OCI-LY3 (cell line): Measurements from ENCODE around the gene DYNC1I1.

Experiments
- H2AFZ ChIP-seq: fragments of 200-600, 300-600 bp; shearing (Covaris generic); 2 replicates; pipeline ENCODE4 v1.6.0; 2014; ENCODE audit warnings: antibody characterized with exemption, low read depth, low read length
- H3K27ac ChIP-seq: fragments of 200-600, 300-600 bp; sonication (generic); 2 replicates; pipeline ENCODE4 v1.5.1; 2014; ENCODE audit warnings: mild to moderate bottlenecking, low read length, moderate library complexity, mixed read lengths
- H3K27me3 ChIP-seq: fragments of 200-600, 300-600 bp; sonication (generic); 2 replicates; pipeline ENCODE4 v1.6.1; 2014; ENCODE audit warnings: low read depth, low read length, mixed read lengths
- H3K36me3 ChIP-seq: fragments of 200-600, 300-600 bp; sonication (generic); replicated peaks from 2 replicates; pipeline ENCODE3; 2014; ENCODE audit warnings: low read depth, low read length, mixed read lengths
- H3K4me1 ChIP-seq: fragments of 300-600, 200-600 bp; sonication (generic); 2 replicates; pipeline ENCODE4 v1.6.1; 2014; ENCODE audit warnings: low read length, mixed read lengths
- H3K4me2 ChIP-seq: fragments of 200-600, 300-600 bp; sonication (generic); 2 replicates; pipeline ENCODE4 v1.6.1; 2014; ENCODE audit warnings: low read length, mixed read lengths
- H3K4me3 ChIP-seq: fragments of 300-600, 200-600 bp; sonication (generic); 2 replicates; pipeline ENCODE4 v1.5.1; 2014; ENCODE audit warnings: antibody characterized with exemption, mild to moderate bottlenecking, low read length, moderate library complexity
- H3K79me2 ChIP-seq: fragments of 300-600, 200-600 bp; shearing (Covaris generic); 2 replicates; pipeline ENCODE4 v1.6.1; 2014; ENCODE audit warnings: mild to moderate bottlenecking, low read length, mixed read lengths
- H3K9ac ChIP-seq: fragments of 300-600, 200-600 bp; shearing (Covaris generic); 2 replicates; pipeline ENCODE4 v1.6.0; 2014; ENCODE audit warnings: mild to moderate bottlenecking, low read length, moderate library complexity
- H3K9me3 ChIP-seq: fragments of 200-600, 300-600 bp; shearing (Covaris generic); 2 replicates; pipeline ENCODE4 v1.6.1; 2014; ENCODE audit warnings: low read length, mixed read lengths; ENCODE audit not compliant: insufficient read depth
- H4K20me1 ChIP-seq: fragments of 200-600, 300-600 bp; sonication (generic); 2 replicates; pipeline ENCODE4 v1.6.1; 2016; ENCODE audit warnings: low read length, mixed read lengths; ENCODE audit not compliant: insufficient read depth
- CTCF ChIP-seq: fragments of 200-600, 300-600 bp; sonication (generic); IDR thresholded peaks from 2 replicates; pipeline ENCODE4 v1.5.1; 2014; ENCODE audit warnings: antibody characterized with exemption, low read length, low read depth
- EZH2phosphoT487 ChIP-seq: fragments of 200-600 bp; shearing (Covaris generic); IDR thresholded peaks from 2 replicates; pipeline ENCODE4 v1.6.1; 2018; ENCODE audit warnings: antibody characterized with exemption, mixed run types, low read depth

DYNC1I1 gene

GRCh38 chr7:95798401-95798930 is 26.1 kb downstream of the DYNC1I1 start:
- Histone ChIP-seq H3K9me3 (no peaks in the 10 kb centered on the region), H3K4me1 (peaks cover 7% of the 10 kb centered on the region), H3K9ac (no peak overlapping the region), H3K36me3 (no peaks in the 10 kb centered on the region), H2AFZ (no peak overlapping the region), H3K27ac (no peak overlapping the region), H3K27me3 (peaks cover 8% of the 10 kb centered on the region), H3K4me2 (no peak overlapping the region), H3K4me3 (no peak overlapping the region), H3K79me2 (no peaks in the 10 kb centered on the region), H4K20me1 (no peaks in the 10 kb centered on the region)
- TF ChIP-seq CTCF (no peak), EZH2phosphoT487 (no peak)

GRCh38 chr7:95800787-95801186 is 28.4 kb downstream of the DYNC1I1 start:
- TF ChIP-seq CTCF (no peak), EZH2phosphoT487 (no peak)

GRCh38 chr7:95802270-95802669 is 29.9 kb downstream of the DYNC1I1 start:
- no peak overlapping the region for H3K27ac ChIP-seq
- H3K4me3 ChIP-seq, result no peak overlapping the region
- H3K9me3 ChIP-seq, result no peaks in the 10 kb centered on the region
- H2AFZ ChIP-seq, result no peak overlapping the region
- no peaks in the 10 kb centered on the region for H4K20me1 ChIP-seq
- H3K4me1 ChIP-seq, result no peaks in the 10 kb centered on the region
- peaks cover 8% of the 10 kb centered on the region for H3K27me3 ChIP-seq
- no peaks in the 10 kb centered on the region for H3K36me3 ChIP-seq
- no peak for TF ChIP-seq CTCF
- no peak for TF ChIP-seq EZH2phosphoT487
- H3K4me2 ChIP-seq, result no peak overlapping the region
- H3K9ac ChIP-seq, result no peak overlapping the region
- no peaks in the 10 kb centered on the region for H3K79me2 ChIP-seq

More at GRCh38 chr7:95800787-95801186, 28.4 kb downstream of the DYNC1I1 start:
- no peak overlapping the region for H3K4me2 ChIP-seq
- H3K79me2 ChIP-seq, result no peaks in the 10 kb centered on the region
- peaks cover 8% of the 10 kb centered on the region for H3K27me3 ChIP-seq
- H3K27ac ChIP-seq, result no peak overlapping the region
- H3K4me3 ChIP-seq, result no peak overlapping the region
- H3K4me1 ChIP-seq, result peaks cover 7% of the 10 kb centered on the region
- H3K9me3 ChIP-seq, result no peaks in the 10 kb centered on the region
- no peaks in the 10 kb centered on the region for H3K36me3 ChIP-seq
- H4K20me1 ChIP-seq, result no peaks in the 10 kb centered on the region
- H2AFZ ChIP-seq, result no peak overlapping the region
- H3K9ac ChIP-seq, result no peak overlapping the region

- no peak overlapping the region for H2AFZ ChIP-seq
- H3K9me3 ChIP-seq, result no peaks in the 10 kb centered on the region
- H3K4me2 ChIP-seq, result no peak overlapping the region
- H3K4me1 ChIP-seq, result no peaks in the 10 kb centered on the region
- TF ChIP-seq CTCF (no peak), EZH2phosphoT487 (no peak)
- H3K9ac ChIP-seq, result no peak overlapping the region
- no peak overlapping the region for H3K27ac ChIP-seq
- H3K79me2 ChIP-seq, result no peaks in the 10 kb centered on the region
- H3K4me3 ChIP-seq, result no peak overlapping the region
- no peaks in the 10 kb centered on the region for H4K20me1 ChIP-seq
- H3K36me3 ChIP-seq, result no peaks in the 10 kb centered on the region
- peaks cover 8% of the 10 kb centered on the region for H3K27me3 ChIP-seq
These were observed 31.7 kb downstream of the DYNC1I1 start for GRCh38 chr7:95804052-95804451.
